Stimulated activated naive CD8-positive, alpha-beta T cell treated with anti-CD3 and anti-CD28 coated beads, Interleukin-15, Interleukin-2, amounts not matched to agents 100 ng/mL and 50 ng/mL, for 24 hours (primary cell): ENCODE measurements around the gene BPIFB3.
"Not testable (repeated sequence)": the region's sequence is repeated elsewhere in the genome, so short reads cannot be mapped to it uniquely, and the experiment has no call there.

Experiments used
- H3K27ac Mint-ChIP-seq: one replicate; pipeline ENCODE4 v1.8.0; 2021; ENCODE audit warnings: mild to moderate bottlenecking, mixed read lengths
- H3K27me3 Mint-ChIP-seq: one replicate; pipeline ENCODE4 v1.8.0; 2021; ENCODE audit warnings: mixed read lengths
- H3K36me3 Mint-ChIP-seq: one replicate; pipeline ENCODE4 v1.8.0; 2021; ENCODE audit warnings: low read depth, mixed read lengths
- H3K4me1 Mint-ChIP-seq: one replicate; pipeline ENCODE4 v1.8.0; 2021; ENCODE audit warnings: low read depth, mixed read lengths
- H3K4me3 Mint-ChIP-seq: one replicate; pipeline ENCODE4 v1.8.0; 2021; ENCODE audit warnings: mild to moderate bottlenecking, mixed read lengths
- H3K9me3 Mint-ChIP-seq: one replicate; pipeline ENCODE4 v1.8.0; 2021; ENCODE audit warnings: mixed read lengths

The BPIFB3 gene

DNA sequence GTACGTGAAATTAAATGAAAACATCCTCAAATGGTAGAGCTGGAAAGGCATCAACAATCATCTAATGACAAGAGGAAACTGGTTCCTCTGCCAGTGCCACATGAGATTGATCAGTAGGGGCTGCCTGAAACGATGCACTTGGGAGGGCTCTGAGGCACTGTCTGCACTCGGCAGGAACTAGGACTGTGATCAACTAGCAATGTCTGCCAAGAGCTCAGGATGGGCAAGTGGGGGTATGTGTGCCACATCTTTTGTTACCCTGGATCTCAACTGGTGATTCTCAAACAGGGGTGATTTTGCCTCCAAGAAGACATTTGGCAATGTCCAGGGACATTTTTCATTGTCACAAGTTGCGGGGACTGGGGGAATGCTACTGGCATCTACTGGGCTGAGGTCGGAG lies 20.3 kb upstream of the BPIFB3 start:
- Mint-ChIP-seq H3K27me3 (no peaks in the 10 kb centered on the region), H3K27ac (no peak overlapping the region), H3K4me1 (no peaks in the 10 kb centered on the region)

DNA sequence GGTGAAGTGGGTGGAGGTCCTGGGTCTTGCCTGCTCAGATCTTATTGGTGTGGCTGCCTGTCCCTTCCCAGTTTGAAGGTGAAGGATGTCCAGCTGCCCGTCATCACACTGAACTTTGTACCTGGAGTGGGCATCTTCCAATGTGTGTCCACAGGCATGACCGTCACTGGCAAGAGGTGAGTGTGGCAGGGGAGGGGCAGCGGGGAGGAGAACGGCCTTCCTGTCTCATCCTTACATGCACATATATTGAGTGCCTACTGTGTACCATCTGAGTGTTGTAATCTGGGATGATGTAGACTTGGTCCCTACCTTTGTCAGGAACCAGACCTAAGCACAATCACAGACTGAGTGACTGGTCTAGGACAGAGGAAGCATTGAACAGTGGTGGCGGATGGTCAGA lies 19.6 kb upstream of the BPIFB3 start:
- no peaks in the 10 kb centered on the region for H3K36me3 Mint-ChIP-seq
- H3K9me3 Mint-ChIP-seq = peaks cover 5% of the 10 kb centered on the region
- H3K4me3 Mint-ChIP-seq = no peak overlapping the region
- no peaks in the 10 kb centered on the region for H3K27me3 Mint-ChIP-seq
- no peaks in the 10 kb centered on the region for H3K4me1 Mint-ChIP-seq
- H3K27ac Mint-ChIP-seq = no peak overlapping the region

More for the DNA sequence above, 20.3 kb upstream of the BPIFB3 start:
- H3K4me3 Mint-ChIP-seq = no peak overlapping the region
- H3K9me3 Mint-ChIP-seq = peaks cover 5% of the 10 kb centered on the region
- no peaks in the 10 kb centered on the region for H3K36me3 Mint-ChIP-seq

- no peaks in the 10 kb centered on the region for H3K4me1 Mint-ChIP-seq
- H3K9me3 Mint-ChIP-seq = peaks cover 5% of the 10 kb centered on the region
- H3K36me3 Mint-ChIP-seq = no peaks in the 10 kb centered on the region
- H3K27ac Mint-ChIP-seq = no peak overlapping the region
- no peaks in the 10 kb centered on the region for H3K27me3 Mint-ChIP-seq
- no peak overlapping the region for H3K4me3 Mint-ChIP-seq
Measured at GRCh38 chr20:33034901-33035492, 18.7 kb upstream of the BPIFB3 start.

DNA sequence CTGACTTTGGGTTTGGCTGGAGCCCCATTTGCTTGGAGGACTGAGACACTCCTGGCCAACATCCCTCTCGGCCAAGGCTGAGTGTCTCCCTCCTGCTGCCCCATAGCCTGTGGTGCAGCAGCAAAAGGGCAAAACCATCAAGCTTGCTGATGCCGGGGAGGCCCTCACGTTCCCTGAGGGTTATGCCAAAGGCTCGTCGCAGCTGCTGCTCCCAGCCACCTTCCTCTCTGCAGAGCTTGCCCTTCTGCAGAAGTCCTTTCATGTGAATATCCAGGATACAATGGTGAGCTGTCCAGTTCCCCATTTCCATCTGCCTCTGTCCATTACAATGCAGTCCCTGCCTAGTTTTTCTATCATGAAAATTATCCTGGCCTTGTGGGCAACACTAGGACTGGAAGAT lies 16.2 kb upstream of the BPIFB3 start:
- Mint-ChIP-seq H3K4me3 (no peak overlapping the region), H3K9me3 (peaks cover 5% of the 10 kb centered on the region), H3K36me3 (no peaks in the 10 kb centered on the region), H3K27me3 (no peaks in the 10 kb centered on the region), H3K4me1 (no peaks in the 10 kb centered on the region), H3K27ac (no peak overlapping the region)

GRCh38 chr20:33038243-33038642 lies 15.5 kb upstream of the BPIFB3 start:
- no peaks in the 10 kb centered on the region for H3K27me3 Mint-ChIP-seq
- no peak overlapping the region for H3K4me3 Mint-ChIP-seq
- H3K4me1 Mint-ChIP-seq = no peaks in the 10 kb centered on the region
- no peaks in the 10 kb centered on the region for H3K36me3 Mint-ChIP-seq
- H3K9me3 Mint-ChIP-seq = peaks cover 2% of the 10 kb centered on the region
- H3K27ac Mint-ChIP-seq = no peak overlapping the region

DNA sequence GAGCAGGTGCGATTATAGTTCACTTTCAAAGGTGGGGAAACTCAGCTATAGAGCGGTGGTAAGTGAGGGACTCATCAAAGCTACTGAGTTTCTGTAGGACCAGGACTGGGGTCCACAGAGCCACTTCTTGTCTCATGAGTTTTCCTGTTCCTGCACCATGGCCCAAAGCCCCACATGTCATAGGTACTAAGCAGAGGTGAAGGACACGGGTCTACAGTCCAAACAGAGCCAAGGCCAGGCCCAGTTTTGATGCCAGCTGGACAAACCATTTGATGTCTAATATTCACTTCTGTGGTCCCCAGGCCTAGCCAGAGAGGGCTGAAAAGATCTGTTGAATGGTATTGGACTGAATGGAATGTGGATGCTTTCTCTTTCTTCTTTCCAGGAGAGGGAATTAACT lies 11.3 kb upstream of the BPIFB3 start:
- Mint-ChIP-seq H3K27ac (no peak overlapping the region), H3K4me1 (no peaks in the 10 kb centered on the region), H3K27me3 (no peaks in the 10 kb centered on the region), H3K4me3 (no peak overlapping the region), H3K9me3 (peaks cover 13% of the 10 kb centered on the region), H3K36me3 (peaks cover 9% of the 10 kb centered on the region)

- peaks cover 9% of the 10 kb centered on the region for H3K36me3 Mint-ChIP-seq
- no peak overlapping the region for H3K4me3 Mint-ChIP-seq
- H3K27ac Mint-ChIP-seq = no peak overlapping the region
- no peaks in the 10 kb centered on the region for H3K27me3 Mint-ChIP-seq
- H3K4me1 Mint-ChIP-seq = no peaks in the 10 kb centered on the region
- H3K9me3 Mint-ChIP-seq = peaks cover 13% of the 10 kb centered on the region
Measured at GRCh38 chr20:33042983-33043730, 10.5 kb upstream of the BPIFB3 start.

GRCh38 chr20:33043731-33044181 lies 9.9 kb upstream of the BPIFB3 start:
- H3K4me3 Mint-ChIP-seq = no peak overlapping the region
- peaks cover 9% of the 10 kb centered on the region for H3K36me3 Mint-ChIP-seq
- no peaks in the 10 kb centered on the region for H3K4me1 Mint-ChIP-seq
- no peaks in the 10 kb centered on the region for H3K27me3 Mint-ChIP-seq
- H3K9me3 Mint-ChIP-seq = peaks cover 13% of the 10 kb centered on the region
- no peak overlapping the region for H3K27ac Mint-ChIP-seq

DNA sequence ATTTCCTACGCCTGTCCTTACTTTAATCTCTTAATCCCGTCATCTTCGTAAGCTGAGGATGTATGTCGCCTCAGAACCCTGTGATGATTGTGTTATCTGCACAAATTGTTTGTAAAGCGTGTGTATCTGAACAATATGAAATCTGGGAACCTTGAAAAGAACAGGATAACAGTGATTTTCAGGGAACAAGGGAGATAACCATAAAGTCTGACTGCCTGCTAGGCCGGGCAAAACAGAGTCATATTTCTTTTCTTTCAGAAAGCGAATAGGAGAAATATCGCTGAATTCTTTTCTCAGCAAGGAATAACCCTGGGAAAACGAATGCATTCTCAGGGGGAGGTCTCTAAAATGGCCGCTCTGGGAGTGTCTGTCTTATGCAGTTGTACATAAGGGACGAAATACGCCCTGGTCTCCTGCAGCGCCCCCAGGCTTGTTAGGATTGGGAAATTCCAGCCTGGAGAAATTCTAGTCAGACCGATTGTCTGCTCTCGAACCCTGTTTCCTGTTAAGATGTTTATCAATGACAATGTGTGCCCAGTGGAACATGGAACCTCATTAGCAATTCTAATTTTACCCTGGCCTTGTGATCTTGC lies 8.5 kb upstream of the BPIFB3 start:
- H3K4me1 Mint-ChIP-seq, H3K27me3 Mint-ChIP-seq, H3K27ac Mint-ChIP-seq, H3K4me3 Mint-ChIP-seq, H3K36me3 Mint-ChIP-seq: not testable (repeated sequence)
- peaks cover 13% of the 10 kb centered on the region for H3K9me3 Mint-ChIP-seq

- H3K27me3 Mint-ChIP-seq = no peaks in the 10 kb centered on the region
- H3K9me3 Mint-ChIP-seq = peaks cover 13% of the 10 kb centered on the region
- H3K36me3 Mint-ChIP-seq = peaks cover 9% of the 10 kb centered on the region
- H3K4me1 Mint-ChIP-seq = no peaks in the 10 kb centered on the region
- H3K4me3 Mint-ChIP-seq = no peak overlapping the region
- H3K27ac Mint-ChIP-seq = no peak overlapping the region
Measured at GRCh38 chr20:33046412-33046811, 7.3 kb upstream of the BPIFB3 start.

GRCh38 chr20:33051333-33051732 lies 2.4 kb upstream of the BPIFB3 start:
- Mint-ChIP-seq H3K9me3 (peaks cover 4% of the 10 kb centered on the region), H3K4me1 (no peaks in the 10 kb centered on the region), H3K27me3 (no peaks in the 10 kb centered on the region), H3K4me3 (no peak overlapping the region), H3K27ac (no peak overlapping the region), H3K36me3 (no peaks in the 10 kb centered on the region)

GRCh38 chr20:33054381-33054780 lies 678 bp downstream of the BPIFB3 start:
- H3K9me3 Mint-ChIP-seq = no peaks in the 10 kb centered on the region
- no peak overlapping the region for H3K4me3 Mint-ChIP-seq
- no peaks in the 10 kb centered on the region for H3K4me1 Mint-ChIP-seq
- H3K36me3 Mint-ChIP-seq = no peaks in the 10 kb centered on the region
- no peak overlapping the region for H3K27ac Mint-ChIP-seq
- no peaks in the 10 kb centered on the region for H3K27me3 Mint-ChIP-seq

- no peaks in the 10 kb centered on the region for H3K4me1 Mint-ChIP-seq
- no peaks in the 10 kb centered on the region for H3K27me3 Mint-ChIP-seq
- H3K36me3 Mint-ChIP-seq = no peaks in the 10 kb centered on the region
- no peak overlapping the region for H3K4me3 Mint-ChIP-seq
- no peaks in the 10 kb centered on the region for H3K9me3 Mint-ChIP-seq
- no peak overlapping the region for H3K27ac Mint-ChIP-seq
Measured at GRCh38 chr20:33054791-33055190, 1.1 kb downstream of the BPIFB3 start.

GRCh38 chr20:33059136-33059535 lies 5.4 kb downstream of the BPIFB3 start:
- Mint-ChIP-seq H3K27me3 (no peaks in the 10 kb centered on the region), H3K4me1 (no peaks in the 10 kb centered on the region), H3K9me3 (no peaks in the 10 kb centered on the region), H3K4me3 (no peak overlapping the region), H3K36me3 (no peaks in the 10 kb centered on the region), H3K27ac (no peak overlapping the region)

DNA sequence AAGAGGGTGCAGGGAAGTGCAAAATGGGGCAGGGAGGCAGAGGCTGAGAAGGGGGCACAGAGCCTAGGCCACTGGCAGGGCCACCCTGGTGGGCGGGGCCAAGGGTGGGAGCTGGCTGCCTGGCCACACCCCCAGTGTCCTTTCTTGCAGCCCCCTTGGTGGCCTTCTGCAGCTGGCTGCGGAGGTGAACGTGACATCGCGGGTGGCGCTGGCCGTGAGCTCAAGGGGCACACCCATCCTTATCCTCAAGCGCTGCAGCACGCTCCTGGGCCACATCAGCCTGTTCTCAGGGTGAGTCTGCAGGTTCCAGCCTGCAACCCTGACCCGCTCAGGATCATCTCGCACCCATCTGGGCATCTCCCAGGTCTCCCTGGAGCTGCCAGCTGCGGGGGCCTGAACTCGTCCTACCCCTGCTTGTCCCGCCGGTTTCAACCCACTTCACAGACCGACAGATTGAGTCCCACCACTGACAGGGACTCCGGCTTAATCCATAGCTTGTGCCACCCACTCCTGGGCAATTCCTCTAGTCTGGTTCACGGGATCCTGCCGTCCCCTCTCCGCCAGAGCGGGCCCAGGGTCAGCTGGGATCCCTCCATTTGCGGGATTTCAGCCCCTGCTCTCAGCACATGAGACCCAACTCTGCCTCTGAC lies 6.2 kb downstream of the BPIFB3 start:
- Mint-ChIP-seq H3K9me3 (no peaks in the 10 kb centered on the region), H3K4me1 (no peaks in the 10 kb centered on the region), H3K27ac (no peak overlapping the region), H3K27me3 (no peaks in the 10 kb centered on the region), H3K36me3 (no peaks in the 10 kb centered on the region), H3K4me3 (no peak overlapping the region)
